Trophoblast cell (in vitro differentiated cells and primary cell): ENCODE results near the gene SIK3.

Experiments used
- DNase-seq, 2 donors: peaks; one replicate each; pipeline ENCODE4 v3.0.0-alpha.2; 2016
- H2AFZ ChIP-seq: 2 replicates; pipeline ENCODE4 v1.6.1; 2013; ENCODE audit warnings: low read length, moderate library complexity, mild to moderate bottlenecking; ENCODE audit not compliant: insufficient read depth, poor library complexity
- H2AK5ac ChIP-seq: 2 replicates; pipeline ENCODE4 v1.6.1; 2013; ENCODE audit warnings: mild to moderate bottlenecking, low read length
- H2BK120ac ChIP-seq: 2 replicates; pipeline ENCODE4 v1.6.1; 2013; ENCODE audit warnings: low read length, mild to moderate bottlenecking, moderate library complexity; ENCODE audit not compliant: insufficient read depth, poor library complexity
- H2BK12ac ChIP-seq: 2 replicates; pipeline ENCODE4 v1.6.1; 2013; ENCODE audit warnings: mild to moderate bottlenecking, low read length, moderate library complexity
- H2BK5ac ChIP-seq: 2 replicates; pipeline ENCODE4 v1.6.1; 2013; ENCODE audit warnings: low read length, low read depth, moderate library complexity, mild to moderate bottlenecking; ENCODE audit not compliant: poor library complexity
- H3K14ac ChIP-seq: 2 replicates; pipeline ENCODE4 v1.6.1; 2013; ENCODE audit warnings: mild to moderate bottlenecking, low read length
- H3K18ac ChIP-seq: 2 replicates; pipeline ENCODE4 v1.6.1; 2013; ENCODE audit warnings: mild to moderate bottlenecking, low read length
- H3K23ac ChIP-seq: 2 replicates; pipeline ENCODE4 v1.6.1; 2013; ENCODE audit warnings: low read length
- H3K27ac ChIP-seq: 2 replicates; pipeline ENCODE4 v1.5.1; 2013; ENCODE audit warnings: low read depth, mild to moderate bottlenecking, inconsistent platforms, low read length, moderate library complexity
- H3K27me3 ChIP-seq: 2 replicates; pipeline ENCODE4 v1.6.1; 2013; ENCODE audit warnings: inconsistent platforms, mild to moderate bottlenecking, low read length, moderate library complexity; ENCODE audit not compliant: insufficient read depth
- H3K36me3 ChIP-seq, 2 experiments: 1 replicate in 1 of 2; 2 replicates in 1 of 2; pipeline ENCODE4 v1.6.1; 2013; ENCODE audit warnings: low read length in 2 of 2, mild to moderate bottlenecking in 2 of 2, moderate library complexity in 1 of 2; ENCODE audit not compliant: insufficient read depth in 2 of 2, control insufficient read depth in 1 of 2
- H3K4ac ChIP-seq: 2 replicates; pipeline ENCODE4 v1.6.1; 2013; ENCODE audit warnings: low read depth, mild to moderate bottlenecking, low read length, moderate library complexity
- H3K4me1 ChIP-seq, 2 experiments: 1 replicate in 1 of 2; 2 replicates in 1 of 2; pipeline ENCODE4 v1.6.1; 2013; ENCODE audit warnings: low read length in 2 of 2, mild to moderate bottlenecking in 2 of 2, moderate library complexity in 1 of 2; ENCODE audit not compliant: insufficient read depth in 2 of 2, control insufficient read depth in 1 of 2
- H3K4me2 ChIP-seq: 2 replicates; pipeline ENCODE4 v1.6.1; 2013; ENCODE audit warnings: inconsistent platforms, mild to moderate bottlenecking, low read length, moderate library complexity
- H3K4me3 ChIP-seq: 2 replicates; pipeline ENCODE4 v1.5.1; 2013; ENCODE audit warnings: mild to moderate bottlenecking, low read depth, low read length, inconsistent platforms
- H3K79me1 ChIP-seq: one replicate; pipeline ENCODE4 v1.6.1; 2013; ENCODE audit warnings: low read length
- H3K79me2 ChIP-seq: 2 replicates; pipeline ENCODE4 v1.6.1; 2013; ENCODE audit warnings: low read length, mild to moderate bottlenecking; ENCODE audit not compliant: control insufficient read depth, insufficient read depth, poor library complexity
- H3K9ac ChIP-seq: 2 replicates; pipeline ENCODE4 v1.6.1; 2013; ENCODE audit warnings: mild to moderate bottlenecking, low read length
- H3K9me3 ChIP-seq: 2 replicates; pipeline ENCODE4 v1.6.1; 2013; ENCODE audit warnings: low read depth, mild to moderate bottlenecking, control low read depth, inconsistent platforms, low read length; ENCODE audit not compliant: insufficient read depth
- H4K12ac ChIP-seq: 2 replicates; pipeline ENCODE4 v1.6.1; 2013; ENCODE audit warnings: low read depth, mild to moderate bottlenecking, low read length, moderate library complexity
- H4K8ac ChIP-seq: 2 replicates; pipeline ENCODE4 v1.6.1; 2013; ENCODE audit warnings: low read depth, mild to moderate bottlenecking, low read length, moderate library complexity
- H4K91ac ChIP-seq: one replicate; pipeline ENCODE4 v1.6.1; 2013; ENCODE audit warnings: low read depth, mild to moderate bottlenecking, low read length, moderate library complexity
- WGBS: extraction: QIAGEN DNeasy Blood & Tissue Kit; methylation state at CpG from one replicate; pipeline ENCODE4 v1.1.7; 2013; ENCODE audit warnings: missing lambda C conversion rate; ENCODE audit not compliant: insufficient read length, insufficient coverage; ENCODE audit errors: extremely low coverage; 5-methylcytosine and 5-hydroxymethylcytosine counted together

The SIK3 gene

DNA sequence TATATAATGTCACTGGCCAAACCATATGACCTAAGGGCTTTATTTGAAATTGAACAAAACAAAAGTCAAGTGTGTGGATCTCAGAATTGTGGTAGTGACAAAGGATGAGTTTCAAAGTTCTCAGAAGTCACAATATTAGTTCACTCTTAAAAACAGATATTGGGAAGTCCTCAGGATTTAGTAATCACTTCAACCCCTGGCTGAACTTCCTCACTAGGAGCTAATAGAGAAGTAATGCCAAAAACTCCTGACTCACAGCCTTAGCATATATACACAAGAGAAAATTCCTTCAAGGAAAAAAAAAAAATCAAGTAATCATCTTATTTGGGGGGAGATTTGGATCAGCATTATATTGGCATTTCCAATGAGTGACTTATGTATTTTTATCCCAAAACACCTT is 185.2 kb downstream of the SIK3 start:
- Histone ChIP-seq H3K79me1 (no peaks in the 10 kb centered on the region), H2AK5ac (no peak overlapping the region), H3K4me1 (no peaks in the 10 kb centered on the region), H3K23ac (no peak overlapping the region), H4K8ac (no peak overlapping the region), H2BK5ac (no peak overlapping the region), H3K9me3 (no peaks in the 10 kb centered on the region), H3K4me2 (no peak overlapping the region), H3K4me3 (no peak overlapping the region), H3K27me3 (no peaks in the 10 kb centered on the region), H3K4ac (no peak overlapping the region), H3K18ac (no peak overlapping the region), H2AFZ (no peak overlapping the region), H3K27ac (no peak overlapping the region), H3K79me2 (no peaks in the 10 kb centered on the region), H2BK12ac (no peak overlapping the region), H3K36me3 (no peaks in the 10 kb centered on the region), H4K91ac (no peak overlapping the region), H3K14ac (no peak overlapping the region), H4K12ac (no peak overlapping the region), H2BK120ac (no peak overlapping the region), H3K9ac (no peak overlapping the region)
- DNase-seq = no peak

DNA sequence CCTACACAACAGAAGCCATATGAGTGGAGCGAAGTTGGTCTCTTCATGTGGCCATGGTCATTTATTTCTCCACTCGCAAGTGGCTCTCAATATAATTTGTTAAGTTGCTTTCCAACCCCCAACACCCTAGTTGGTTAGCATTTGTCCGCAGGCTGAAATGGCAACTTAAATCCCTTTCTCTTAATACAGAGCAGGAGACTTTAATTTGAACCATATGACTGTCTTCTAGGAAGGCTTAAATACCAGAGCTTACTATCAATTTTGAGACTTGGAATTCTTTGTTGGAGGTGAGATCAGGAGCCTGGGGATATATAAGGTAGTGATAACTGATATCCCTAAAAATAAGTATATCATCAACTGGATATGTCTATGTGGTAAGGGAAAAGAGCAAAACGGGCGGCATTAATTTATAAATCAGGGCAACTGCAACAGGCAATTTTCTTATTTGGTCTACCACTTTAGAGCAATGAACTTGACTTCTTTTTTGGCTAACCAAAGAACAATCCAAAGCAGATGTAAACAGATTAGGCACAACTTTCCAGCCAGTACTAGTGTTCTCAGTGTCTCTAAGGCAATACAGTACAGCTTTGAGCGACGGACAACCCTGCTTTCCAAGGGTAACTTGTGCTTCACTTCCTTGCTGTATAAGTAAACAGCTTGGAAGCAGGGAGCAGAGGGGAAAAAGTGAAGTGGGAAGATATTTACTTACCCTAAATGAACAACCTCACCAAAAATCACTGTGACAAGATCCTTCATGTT is 186.1 kb downstream of the SIK3 start:
- no peaks in the 10 kb centered on the region for H3K27me3 ChIP-seq
- no peak overlapping the region for H4K91ac ChIP-seq
- no peak overlapping the region for H3K4ac ChIP-seq
- H3K79me2 ChIP-seq = no peaks in the 10 kb centered on the region
- H3K9me3 ChIP-seq = no peaks in the 10 kb centered on the region
- H2AK5ac ChIP-seq = no peak overlapping the region
- H3K9ac ChIP-seq = no peak overlapping the region
- no peak overlapping the region for H3K4me3 ChIP-seq
- no peak overlapping the region for H2BK120ac ChIP-seq
- no peak overlapping the region for H4K8ac ChIP-seq
- no peak overlapping the region for H2AFZ ChIP-seq
- H4K12ac ChIP-seq = no peak overlapping the region
- no peak overlapping the region for H2BK12ac ChIP-seq
- no CpG with 5 or more reads among the region's 7 CpGs for WGBS
- H3K14ac ChIP-seq = no peak overlapping the region
- H3K79me1 ChIP-seq = no peaks in the 10 kb centered on the region
- H3K18ac ChIP-seq = no peak overlapping the region
- H2BK5ac ChIP-seq = no peak overlapping the region
- H3K4me1 ChIP-seq = no peaks in the 10 kb centered on the region
- no peak overlapping the region for H3K23ac ChIP-seq
- no peak overlapping the region for H3K27ac ChIP-seq
- no peak overlapping the region for H3K4me2 ChIP-seq
- H3K36me3 ChIP-seq = no peaks in the 10 kb centered on the region
- DNase-seq = no peak

GRCh38 chr11:116910847-116911246 is 187.4 kb downstream of the SIK3 start:
- H2AK5ac ChIP-seq = no peak overlapping the region
- no peak overlapping the region for H3K18ac ChIP-seq
- no peak overlapping the region for H2BK12ac ChIP-seq
- no peak overlapping the region for H3K14ac ChIP-seq
- H3K79me2 ChIP-seq = no peaks in the 10 kb centered on the region
- no peaks in the 10 kb centered on the region for H3K79me1 ChIP-seq
- H4K91ac ChIP-seq = no peak overlapping the region
- no peak overlapping the region for H3K4me2 ChIP-seq
- no peaks in the 10 kb centered on the region for H3K4me1 ChIP-seq
- no peak overlapping the region for H4K12ac ChIP-seq
- H3K36me3 ChIP-seq = no peaks in the 10 kb centered on the region
- DNase-seq = no peak
- no peak overlapping the region for H3K4me3 ChIP-seq
- no peaks in the 10 kb centered on the region for H3K9me3 ChIP-seq
- no peak overlapping the region for H2BK120ac ChIP-seq
- H4K8ac ChIP-seq = no peak overlapping the region
- no peak overlapping the region for H3K27ac ChIP-seq
- H3K27me3 ChIP-seq = no peaks in the 10 kb centered on the region
- no peak overlapping the region for H3K4ac ChIP-seq
- H3K23ac ChIP-seq = no peak overlapping the region
- no CpG with 5 or more reads among the region's 4 CpGs for WGBS
- H3K9ac ChIP-seq = no peak overlapping the region
- H2BK5ac ChIP-seq = no peak overlapping the region
- H2AFZ ChIP-seq = no peak overlapping the region

- WGBS = no CpG with 5 or more reads among the region's 2 CpGs
- Histone ChIP-seq H2BK5ac (no peak overlapping the region), H4K91ac (no peak overlapping the region), H2BK12ac (no peak overlapping the region), H4K12ac (no peak overlapping the region), H3K4me3 (no peak overlapping the region), H3K79me2 (no peaks in the 10 kb centered on the region), H3K36me3 (no peaks in the 10 kb centered on the region), H3K23ac (peak overlapping the region; percentile 74), H4K8ac (no peak overlapping the region), H3K27ac (no peak overlapping the region), H2AFZ (no peak overlapping the region), H3K18ac (no peak overlapping the region), H3K9me3 (no peaks in the 10 kb centered on the region), H3K27me3 (no peaks in the 10 kb centered on the region), H3K79me1 (no peaks in the 10 kb centered on the region), H3K4me2 (no peak overlapping the region), H3K9ac (no peak overlapping the region), H3K4me1 (no peaks in the 10 kb centered on the region), H2AK5ac (no peak overlapping the region), H2BK120ac (no peak overlapping the region), H3K14ac (no peak overlapping the region), H3K4ac (no peak overlapping the region)
- no peak for DNase-seq
These were observed 187.8 kb downstream of the SIK3 start for GRCh38 chr11:116910378-116910777.
